ENCODE results near the gene ARRDC2. TPM values are rescaled to one million over a fixed set of nuclear protein-coding genes. Genes with fewer than 3 reads are reported as not detected.
A peak's percentile ranks its signal among the peaks of the same experiment; 100 is the strongest.

The ARRDC2 gene
- total and polyA plus RNA-seq, 2 of the 13 experiments (the other 11 are each of a cell fraction or from before 2014, with no cell fraction given) = 2.1 to 3.4 TPM

GRCh38 chr19:18009412-18010066 is 1.6 kb downstream of the ARRDC2 start (continued):
- TF ChIP-seq POLR2G (IDR thresholded peaks at IDR 0.05; ENCODE audit: low read depth, low read length) (no peak), BRCA1 (CRISPR knock-in tag; IDR thresholded peaks at IDR 0.05) (no peak), PITX1 (CRISPR knock-in tag; IDR thresholded peaks at IDR 0.05) (no peak), ZNF446 (CRISPR knock-in tag; IDR thresholded peaks at IDR 0.05) (no peak), HOXA9 (CRISPR knock-in tag; IDR thresholded peaks at IDR 0.05; ENCODE audit: borderline replicate concordance) (no peak), CENPBD1 (CRISPR knock-in tag; IDR thresholded peaks at IDR 0.05; ENCODE audit: borderline replicate concordance, low read depth) (no peak), EED (CRISPR knock-in tag; IDR thresholded peaks at IDR 0.05) (no peak), ZMYM4 (CRISPR knock-in tag; IDR thresholded peaks at IDR 0.05) (no peak), ZMAT3 (CRISPR knock-in tag; conservative IDR thresholded peaks at IDR 0.05) (no peak), CERS6 (CRISPR knock-in tag; IDR thresholded peaks at IDR 0.05) (no peak), PBX2 (CRISPR knock-in tag; IDR thresholded peaks at IDR 0.05) (no peak), ZNF543 (CRISPR knock-in tag; IDR thresholded peaks at IDR 0.05) (peak; percentile 19; the same call in 1 of the 2 replicates), JARID2 (CRISPR knock-in tag; IDR thresholded peaks at IDR 0.05; ENCODE audit: insufficient replicate concordance) (no peak), SKIL (CRISPR knock-in tag; IDR thresholded peaks at IDR 0.05; ENCODE audit: borderline replicate concordance) (0 out of 2 replicates have a peak, but pooled peaks have one; percentile 13), HOXA7 (CRISPR knock-in tag; IDR thresholded peaks at IDR 0.05) (no peak), TFDP1 (CRISPR knock-in tag; IDR thresholded peaks at IDR 0.05; ENCODE audit: borderline replicate concordance) (no peak), GATAD2A (CRISPR knock-in tag; IDR thresholded peaks at IDR 0.05) (peak; percentile 40; the same call in 1 of the 2 replicates), ZSCAN22 (CRISPR knock-in tag; IDR thresholded peaks at IDR 0.05) (no peak), NR0B2 (CRISPR knock-in tag; IDR thresholded peaks at IDR 0.05) (no peak), GTF2F1 (IDR thresholded peaks at IDR 0.05; ENCODE audit: low read length) (no peak), FOSL2 (CRISPR knock-in tag; IDR thresholded peaks at IDR 0.05) (peak; percentile 95), KDM5B (CRISPR knock-in tag; IDR thresholded peaks at IDR 0.05; ENCODE audit: borderline replicate concordance) (no peak; the same call in 1 of the 2 replicates), GPBP1L1 (CRISPR knock-in tag; IDR thresholded peaks at IDR 0.05) (no peak)
